HTERT RPE-1 (cell line): ENCODE measurements around the gene FBRS.

Experiments used
- in situ Hi-C: fragments of 300-500 bp; cut with MboI; formaldehyde crosslinking; loops from 4 replicates; pipeline ENCODE4 v1.14.3; 2020; ENCODE audit warnings: low sequenced_read_pairs

Gene FBRS

DNA sequence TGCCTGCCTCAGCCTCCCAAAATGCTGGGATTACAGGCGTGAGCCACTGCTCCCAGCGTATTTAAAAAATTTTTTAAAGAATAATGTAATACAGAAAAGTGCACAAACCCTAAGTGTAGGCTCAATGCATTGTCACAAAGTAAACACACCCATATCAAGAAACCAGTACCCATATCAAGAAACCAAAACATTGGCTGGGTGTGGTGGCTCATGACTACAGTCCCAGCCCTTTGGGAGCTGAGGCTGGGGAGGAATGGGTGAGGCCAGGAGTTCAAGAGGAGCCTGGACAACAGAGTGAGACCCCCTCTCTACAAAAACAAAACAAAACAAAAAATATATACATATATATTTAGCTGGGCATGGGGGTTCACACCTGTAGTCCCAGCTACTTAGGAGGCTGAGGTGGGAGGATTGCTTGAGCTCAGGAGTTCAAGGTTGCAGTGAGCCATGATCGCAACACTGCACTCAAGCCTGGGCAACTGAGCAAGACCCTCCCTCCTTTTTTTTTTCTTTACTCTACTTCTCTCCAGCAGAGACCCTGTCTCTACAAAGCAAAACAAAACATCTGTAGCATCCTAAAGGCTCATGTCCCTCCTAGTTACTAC is 16.8 kb upstream of the FBRS start:
- in situ Hi-C loops: loop anchor here (25.0 kb wide), 1 partner anchor 204 kb away; the partner anchor contains the start of genes DCTPP1 and SEPHS2

DNA sequence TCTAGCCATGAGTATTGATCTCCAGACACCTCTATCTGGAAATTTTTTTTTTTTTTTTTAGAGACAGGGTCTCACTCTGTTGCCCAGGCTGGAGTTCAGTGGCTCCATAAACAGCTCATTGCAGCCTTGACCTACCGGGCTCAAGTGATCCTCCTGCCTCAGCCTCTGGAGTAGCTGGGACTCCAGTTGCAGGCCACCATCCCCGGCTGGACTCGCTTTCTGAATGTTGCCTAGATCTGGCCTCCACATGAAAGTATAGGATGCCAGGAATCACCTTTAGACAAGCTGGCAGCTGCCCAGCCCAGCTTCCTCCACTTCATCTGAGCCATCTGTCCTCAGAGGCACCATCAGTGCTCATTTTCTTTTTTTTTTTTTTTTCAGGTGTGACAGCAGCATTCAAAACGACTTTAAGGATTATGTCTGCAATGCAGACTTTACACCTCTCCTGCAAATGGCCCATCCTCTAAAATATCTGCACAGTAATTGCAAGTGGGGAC is 13.8 kb upstream of the FBRS start:
- in situ Hi-C loops: loop anchor here (25.0 kb wide), 1 partner anchor 207 kb away; the partner anchor contains the start of genes DCTPP1 and SEPHS2

DNA sequence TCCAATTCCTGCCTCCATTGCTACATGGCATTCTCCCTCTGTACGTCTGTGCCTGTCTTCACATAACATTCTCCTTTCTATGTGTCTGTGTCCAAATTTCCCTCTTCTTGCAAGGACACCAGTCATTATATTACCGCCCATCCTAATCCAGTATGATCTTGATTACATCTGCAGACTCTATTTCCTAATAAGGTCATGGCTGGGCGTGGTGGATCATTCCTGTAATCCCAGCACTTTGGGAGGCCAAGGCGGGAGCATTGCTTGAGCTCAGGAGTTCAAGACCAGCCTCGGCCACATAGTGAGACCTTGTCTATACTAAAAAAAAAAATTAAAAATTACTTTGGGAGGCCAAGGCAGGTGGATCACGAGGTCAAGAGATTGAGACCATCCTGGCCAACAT is 12.5 kb upstream of the FBRS start:
- in situ Hi-C loops: loop anchor here (25.0 kb wide), 1 partner anchor 208 kb away; the partner anchor contains the start of genes DCTPP1 and SEPHS2

DNA sequence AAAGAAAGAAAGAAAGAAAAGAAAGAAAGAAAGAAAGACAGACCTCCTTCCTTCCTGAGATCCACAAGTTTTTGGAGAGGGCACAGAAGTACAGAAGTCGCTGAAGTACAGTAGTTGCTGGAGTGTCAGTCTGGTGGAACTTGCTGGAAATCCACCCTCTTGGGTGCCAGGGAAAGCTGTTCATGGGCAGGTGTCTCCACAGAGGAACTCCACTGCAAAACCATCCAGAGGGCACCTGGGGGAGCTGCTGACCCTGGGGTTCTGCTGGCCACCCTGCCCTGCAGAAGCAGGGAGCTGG is 11.0 kb upstream of the FBRS start:
- in situ Hi-C loops: loop anchor here (25.0 kb wide), 1 partner anchor 210 kb away; the partner anchor contains the start of genes DCTPP1 and SEPHS2

DNA sequence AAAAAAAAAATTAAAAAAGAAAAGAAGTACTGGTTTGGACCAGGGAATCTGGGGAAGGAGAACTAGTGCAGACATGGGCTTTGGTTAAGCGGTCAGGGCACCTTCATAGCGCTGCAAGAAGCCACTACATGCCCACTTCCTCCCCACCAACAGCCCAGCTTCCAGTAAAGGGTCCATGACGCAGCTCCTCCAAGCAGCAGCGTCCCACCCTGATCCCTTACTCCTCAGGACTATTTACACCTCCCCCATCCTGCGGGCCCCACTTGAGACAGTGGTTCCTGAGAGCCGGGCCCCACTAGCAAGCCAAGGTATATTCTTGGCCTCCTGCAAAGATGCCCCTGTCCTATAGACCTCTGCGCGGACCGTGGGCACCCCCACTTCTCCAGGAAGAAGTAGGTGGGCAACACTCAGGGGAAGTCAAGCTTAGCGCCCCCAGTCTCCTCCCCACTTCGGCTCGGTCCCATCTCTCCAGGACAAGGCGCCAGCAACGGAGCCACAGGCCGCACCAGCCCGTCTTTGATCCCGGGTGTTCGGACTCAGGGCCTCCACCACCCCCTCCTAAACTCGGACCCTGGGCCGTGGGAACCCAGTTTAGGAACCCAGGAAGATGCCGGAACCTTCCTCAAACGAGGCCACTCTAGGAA is 8.4 kb upstream of the FBRS start:
- in situ Hi-C loops: loop anchor here (25.0 kb wide), 1 partner anchor 213 kb away; the partner anchor contains the start of genes DCTPP1 and SEPHS2

DNA sequence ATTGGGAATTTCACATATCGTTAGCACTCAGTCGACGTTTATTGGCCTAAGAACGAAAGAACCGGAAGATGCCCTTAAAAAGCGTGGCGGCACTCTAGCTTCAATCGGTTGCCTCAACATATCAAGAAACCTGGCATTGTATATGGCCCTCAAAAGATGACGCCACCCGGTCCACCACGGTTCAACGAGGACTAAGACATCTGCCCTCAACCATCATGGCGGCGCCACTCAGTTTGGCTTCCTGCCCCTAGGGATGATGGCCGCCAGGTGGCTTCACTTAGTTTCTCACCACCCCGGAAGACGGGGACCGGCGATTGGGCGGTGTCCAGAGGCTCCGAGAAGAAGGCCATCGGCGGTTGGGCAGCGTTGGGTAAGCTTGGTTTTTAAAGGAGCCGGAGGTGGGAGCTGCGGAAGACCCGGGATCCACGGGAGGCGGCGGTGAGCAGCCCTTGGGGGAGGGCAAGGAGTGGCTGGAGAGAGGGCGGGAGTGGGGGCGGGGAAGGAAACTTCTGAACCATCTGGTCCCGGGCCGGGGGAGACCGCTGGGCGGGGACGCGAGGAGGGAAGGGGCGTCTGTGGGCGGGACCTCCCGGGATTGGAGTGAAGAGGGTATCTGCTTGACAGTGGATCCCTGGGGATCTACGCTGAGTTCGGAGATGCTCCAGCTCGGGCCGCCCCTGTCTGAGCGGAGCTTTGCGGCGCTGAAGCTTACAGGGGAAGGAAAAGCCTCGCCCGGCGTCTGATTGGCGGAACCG is 7.7 kb upstream of the FBRS start, which contains the start of gene PRR14:
Gene PRR14 (plus strand): TSS at position 592 of the 755 bp plus-strand sequence. CDS start 686 bp downstream, outside the sequence.
- in situ Hi-C loops: no loop called here

DNA sequence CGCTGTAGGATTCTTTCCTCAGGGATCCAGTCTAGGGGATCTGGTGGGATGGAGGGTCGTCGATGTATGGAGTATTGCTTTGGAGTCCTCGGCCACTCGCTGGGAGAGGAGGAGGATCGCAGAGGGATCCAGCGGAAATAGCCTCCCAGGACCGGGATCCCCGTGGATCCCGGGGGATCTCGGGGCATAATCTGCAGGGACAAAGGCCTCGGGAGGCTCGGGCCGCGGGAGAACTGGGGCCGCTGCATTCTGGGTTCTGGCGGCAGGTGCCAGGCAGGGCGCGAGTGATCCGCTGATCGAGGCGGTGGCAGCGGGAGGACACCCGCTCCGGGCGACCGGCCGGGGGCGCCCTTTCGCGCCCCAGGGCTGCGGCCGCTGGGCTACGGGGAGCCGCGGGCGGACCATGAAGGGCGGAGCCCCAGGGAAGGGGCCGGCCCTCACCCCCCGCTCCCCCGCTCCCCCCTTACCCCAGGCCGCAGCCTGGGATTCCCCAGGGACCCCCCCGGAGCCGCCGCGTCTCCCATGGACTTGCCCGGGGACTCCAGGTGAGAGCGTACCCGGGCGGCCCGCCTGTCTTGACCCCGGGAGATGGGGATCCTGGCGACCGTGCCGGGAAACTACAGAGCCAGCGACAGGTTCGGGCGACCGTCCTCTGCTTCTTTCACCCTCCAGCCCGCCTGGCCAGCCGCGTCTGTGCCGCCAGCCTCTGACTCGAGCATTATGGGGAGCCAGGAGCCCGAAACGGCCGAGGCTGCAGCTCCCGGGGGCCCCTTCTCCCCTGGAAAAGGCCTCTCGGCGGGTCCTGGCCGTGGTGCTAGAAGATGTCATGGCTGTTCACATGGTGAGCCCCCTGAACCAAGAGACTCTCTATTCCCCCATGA is 6.9 kb upstream of the FBRS start:
- in situ Hi-C loops: no loop called here

DNA sequence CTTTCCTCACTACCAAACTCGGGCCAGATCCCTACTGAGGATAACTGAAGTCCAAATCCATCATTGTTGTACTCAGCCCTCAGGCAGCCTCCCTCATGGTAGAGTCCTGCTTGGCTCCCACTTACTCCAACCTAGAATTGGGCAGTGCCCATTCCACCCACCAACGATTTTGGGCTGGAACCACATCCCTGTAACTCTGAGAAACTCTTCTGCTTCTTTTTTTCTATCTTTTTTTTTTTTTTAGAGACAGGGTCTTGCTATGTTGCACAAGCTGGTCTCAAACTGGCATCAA is 6.3 kb upstream of the FBRS start:
- in situ Hi-C loops: no loop called here

DNA sequence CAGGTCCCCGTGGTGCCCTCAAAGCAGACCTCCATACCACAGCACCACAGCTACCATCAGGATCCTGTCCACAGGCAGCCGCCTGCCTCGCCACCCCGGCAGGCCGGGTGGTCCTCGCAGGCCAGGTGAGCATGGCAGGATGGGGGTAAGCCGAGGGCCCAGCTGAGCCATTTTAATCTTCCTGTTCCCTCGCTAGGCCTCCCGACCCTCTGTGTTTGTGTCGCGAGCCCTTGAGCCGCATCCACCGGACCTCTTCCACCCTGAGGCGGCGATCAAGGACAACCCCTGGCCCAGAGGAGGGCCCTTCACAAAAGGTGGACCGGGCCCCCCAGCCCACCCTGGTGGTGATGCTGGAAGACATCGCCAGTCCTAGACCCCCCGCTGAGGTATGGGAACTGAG is 5.5 kb upstream of the FBRS start:
- in situ Hi-C loops: no loop called here

DNA sequence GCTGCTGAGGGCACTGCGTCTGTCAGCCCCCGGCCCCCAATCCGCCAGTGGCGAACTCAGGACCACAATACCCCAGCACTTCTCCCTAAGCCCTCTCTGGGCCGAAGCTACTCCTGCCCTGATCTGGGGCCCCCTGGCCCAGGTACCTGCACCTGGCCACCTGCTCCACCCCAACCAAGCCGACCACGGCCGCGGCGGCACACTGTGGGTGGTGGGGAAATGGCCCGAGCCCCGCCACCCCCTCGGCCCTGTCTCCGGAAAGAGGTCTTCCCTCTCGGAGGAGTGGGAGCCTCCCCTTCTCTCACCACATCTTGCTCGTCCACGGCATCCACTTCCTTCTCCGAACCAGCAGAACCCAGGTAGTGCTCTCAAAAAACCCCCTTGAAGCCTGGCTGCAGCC is 3.4 kb upstream of the FBRS start:
- in situ Hi-C loops: no loop called here

DNA sequence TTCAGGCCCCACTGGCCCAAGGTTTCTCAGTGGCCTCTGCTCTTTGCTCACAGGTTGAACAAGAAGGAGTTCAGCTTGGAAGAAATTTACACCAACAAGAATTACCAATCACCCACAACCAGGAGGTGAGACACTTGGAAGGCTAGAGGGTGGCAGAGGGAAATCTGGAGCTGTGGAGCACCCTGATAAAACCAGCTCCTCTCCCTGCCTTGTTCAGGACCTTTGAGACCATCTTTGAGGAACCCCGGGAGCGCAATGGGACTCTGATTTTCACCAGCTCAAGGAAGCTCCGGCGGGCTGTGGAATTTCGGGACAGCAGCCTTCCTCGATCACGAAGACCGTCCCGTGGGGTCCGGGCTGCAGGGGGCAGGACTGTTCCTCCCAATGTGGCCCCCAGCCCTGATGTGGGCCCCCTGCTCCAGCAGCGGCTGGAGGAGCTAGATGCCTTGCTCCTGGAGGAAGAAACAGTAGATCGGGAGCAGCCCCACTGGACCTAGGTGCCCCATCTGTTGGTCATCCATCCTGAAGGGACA is 2.4 kb upstream of the FBRS start:
- in situ Hi-C loops: no loop called here

DNA sequence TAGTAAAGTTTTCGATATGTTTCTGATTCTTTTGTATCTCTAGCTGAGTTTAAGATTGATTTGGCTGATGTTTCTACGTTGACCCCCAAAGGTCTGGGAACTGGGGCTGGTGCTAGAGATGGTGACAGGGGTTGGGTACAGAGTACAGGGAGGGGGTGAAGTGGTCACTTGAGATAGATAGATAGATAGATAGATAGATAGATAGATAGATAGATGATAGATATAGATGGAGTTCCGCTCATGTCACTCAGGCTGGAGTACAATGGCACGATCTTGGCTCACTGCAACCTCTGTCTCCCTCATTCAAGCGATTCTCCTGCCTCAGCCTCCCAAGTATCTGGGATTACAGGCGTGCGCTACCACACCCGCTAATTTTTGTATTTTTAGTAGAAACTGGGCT is 1.8 kb upstream of the FBRS start:
- in situ Hi-C loops: no loop called here

DNA sequence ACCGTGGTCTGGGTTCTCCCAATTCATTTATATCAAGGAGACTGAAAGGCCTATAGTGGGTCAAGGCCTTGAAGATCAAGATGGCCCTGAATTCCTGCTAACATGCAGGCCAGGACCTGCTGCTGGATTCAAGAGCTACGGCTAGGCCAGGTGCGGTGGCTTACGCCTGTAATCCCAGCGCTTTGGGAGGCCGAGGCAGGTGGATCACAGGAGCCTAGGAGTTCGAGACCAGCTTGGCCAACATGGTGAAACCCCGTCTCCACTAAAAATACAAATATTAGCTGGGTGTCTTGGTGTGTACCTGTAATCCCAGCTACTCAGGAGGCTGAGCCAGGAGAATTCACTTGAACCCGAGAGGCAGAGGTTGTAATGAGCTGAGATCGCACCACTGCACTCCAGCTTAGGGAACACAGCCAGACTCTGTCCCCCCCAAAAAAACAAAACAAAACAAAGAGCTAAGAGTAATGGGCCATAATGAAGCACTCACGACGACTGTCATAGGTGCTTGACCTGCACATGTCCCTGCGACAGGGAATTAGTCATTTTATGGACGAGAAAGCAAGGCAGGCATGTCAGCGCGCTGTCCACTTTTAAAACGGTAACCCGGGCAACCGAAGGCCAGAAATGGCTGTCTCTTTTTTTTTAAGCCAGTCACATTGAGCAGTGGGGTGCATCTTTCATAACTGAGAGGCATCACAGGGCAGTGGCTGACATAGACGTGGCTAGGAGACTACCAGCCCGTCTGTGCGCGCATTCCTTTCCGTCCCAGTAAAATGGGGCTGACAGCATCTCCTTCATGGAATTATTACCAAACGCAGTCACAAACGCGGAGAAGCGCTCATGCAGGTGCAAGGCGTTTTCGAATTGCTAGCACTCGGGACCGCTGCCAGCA is 1.0 kb upstream of the FBRS start:
- in situ Hi-C loops: no loop called here

DNA sequence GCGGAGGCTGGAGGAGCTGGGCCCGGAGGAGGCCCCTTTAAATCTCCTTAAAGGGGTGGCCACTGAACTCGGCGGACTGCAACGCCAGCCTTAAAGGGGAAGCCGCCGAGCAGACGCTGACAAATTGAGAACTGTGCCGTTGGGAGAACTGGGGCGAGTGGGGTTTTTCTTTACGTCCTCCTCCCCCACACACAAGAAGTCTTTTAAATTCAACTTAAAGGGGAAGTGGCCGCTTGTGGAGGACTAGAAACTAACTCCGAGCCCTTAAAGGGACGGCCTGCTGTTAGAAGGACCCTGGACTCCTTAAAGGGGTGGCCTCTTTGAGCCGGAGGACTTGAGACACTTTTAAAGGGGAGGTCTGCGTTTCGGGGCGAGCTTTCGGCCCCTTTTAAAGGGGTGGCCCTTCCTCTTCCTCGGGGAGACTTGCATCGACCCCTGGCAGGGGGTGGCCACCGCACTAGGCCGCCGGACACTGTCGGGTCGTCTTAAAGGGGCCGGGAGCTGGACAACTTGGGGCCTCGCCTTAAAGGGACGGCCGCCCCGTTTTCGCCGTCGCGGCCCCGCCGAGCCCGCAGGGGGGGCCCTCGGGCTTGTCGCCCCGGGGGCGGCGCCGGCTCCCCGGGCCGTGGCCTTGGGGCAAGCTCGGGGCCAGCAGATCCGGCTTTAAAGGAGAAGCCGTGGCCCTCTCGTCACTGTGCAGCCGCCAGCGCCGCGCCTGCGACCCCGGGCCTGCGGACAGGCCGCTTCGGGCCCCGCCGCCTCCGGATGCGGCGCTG is 688 bp downstream of the FBRS start:
- in situ Hi-C loops: no loop called here

DNA sequence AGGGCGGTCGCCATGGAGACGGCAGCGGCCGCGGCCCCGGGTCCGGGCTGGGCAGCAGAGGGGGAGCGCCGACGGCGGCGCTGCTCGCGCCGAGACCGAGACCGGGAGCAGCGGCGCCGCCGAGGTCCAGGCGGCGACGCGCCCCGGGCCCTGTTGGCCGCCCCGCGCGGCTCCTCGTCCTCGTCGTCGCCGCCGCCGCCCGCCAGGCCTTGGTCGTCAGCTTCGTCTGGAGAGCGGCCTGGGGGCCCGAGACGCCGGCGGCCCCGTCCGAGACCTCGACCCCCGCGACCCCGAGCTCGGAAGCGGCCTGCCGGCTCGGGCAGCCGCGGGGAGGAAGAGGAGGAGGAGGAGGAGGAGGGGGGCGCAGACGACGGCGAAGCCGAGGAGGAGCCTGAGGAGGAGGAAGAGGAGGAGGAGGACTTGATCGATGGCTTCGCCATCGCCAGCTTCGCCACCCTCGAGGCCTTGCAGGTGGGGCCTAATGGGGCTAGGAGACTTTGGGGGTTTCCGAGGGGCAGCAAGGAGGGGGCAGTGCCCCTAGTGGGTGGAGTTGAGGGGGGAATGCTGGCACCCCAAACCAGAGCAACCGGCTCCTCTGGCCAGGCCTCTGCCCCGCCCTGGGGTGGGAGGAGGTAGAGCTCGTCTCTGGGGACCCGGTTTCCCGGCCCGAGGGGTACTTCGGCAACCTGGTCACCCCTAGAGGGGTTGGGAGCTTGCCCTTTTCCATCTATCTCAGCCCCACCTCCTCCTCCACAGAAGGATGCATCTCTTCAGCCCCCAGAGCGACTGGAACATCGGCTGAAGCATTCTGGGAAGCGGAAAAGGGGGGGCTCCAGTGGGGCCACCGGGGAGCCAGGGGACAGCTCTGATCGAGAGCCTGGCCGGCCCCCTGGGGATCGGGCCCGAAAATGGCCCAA is 1.5 kb downstream of the FBRS start:
- in situ Hi-C loops: no loop called here

DNA sequence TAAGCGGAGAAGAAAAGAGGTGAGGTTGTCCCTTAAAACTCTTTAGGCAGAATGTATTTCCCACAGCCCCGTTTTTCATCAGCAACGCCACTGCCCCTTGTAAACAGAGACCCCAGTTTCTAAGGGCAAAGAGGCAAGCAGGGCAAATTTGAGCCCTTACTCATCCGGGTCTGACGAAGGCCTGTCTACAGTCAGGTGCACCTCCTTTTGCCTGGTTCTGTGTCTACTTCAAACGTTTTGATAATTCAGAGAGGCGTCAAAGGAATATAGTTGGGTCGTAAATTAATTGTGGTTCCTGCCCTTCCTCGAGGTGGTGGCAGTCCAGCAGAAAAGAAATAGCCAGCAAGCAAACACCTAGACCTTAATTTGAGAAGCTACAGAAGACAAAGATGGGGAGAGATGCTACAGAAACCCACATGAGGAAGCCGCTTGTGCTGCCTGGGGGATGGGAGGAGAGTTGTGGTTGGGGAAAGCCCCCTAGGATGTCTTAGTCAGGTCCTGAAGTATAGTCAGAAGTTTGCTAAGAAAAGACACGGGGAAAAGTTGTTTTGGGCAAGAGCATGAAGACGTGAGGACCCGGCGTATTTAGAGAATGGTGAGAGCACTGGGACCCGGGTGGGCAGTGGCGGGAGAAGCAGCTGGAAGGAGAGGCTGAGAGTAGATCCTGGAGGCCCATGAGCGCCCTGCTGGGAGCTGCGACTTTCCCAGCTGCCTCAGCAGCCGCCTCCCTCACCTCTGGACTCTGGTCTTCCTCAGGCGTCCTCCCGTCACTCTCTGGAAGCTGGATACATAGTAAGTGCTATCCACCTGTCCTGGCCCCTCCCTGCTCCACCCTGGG is 2.4 kb downstream of the FBRS start:
- in situ Hi-C loops: no loop called here

DNA sequence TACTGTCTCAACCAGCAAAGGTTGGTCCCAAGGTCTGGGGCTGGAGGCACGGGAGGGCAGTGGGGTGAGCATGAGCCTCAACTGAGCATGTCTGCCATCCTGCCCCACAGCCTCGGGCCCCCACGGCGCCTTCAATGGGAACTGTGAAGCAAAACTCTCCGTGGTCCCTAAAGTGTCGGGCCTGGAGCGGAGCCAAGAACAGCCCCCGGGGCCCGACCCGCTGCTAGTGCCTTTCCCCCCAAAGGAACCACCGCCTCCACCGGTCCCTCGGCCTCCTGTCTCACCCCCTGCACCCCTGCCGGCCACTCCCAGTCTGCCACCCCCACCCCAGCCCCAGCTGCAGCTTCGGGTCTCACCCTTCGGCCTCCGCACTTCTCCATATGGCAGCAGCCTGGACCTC is 4.2 kb downstream of the FBRS start:
- in situ Hi-C loops: no loop called here
